SK-N-SH (cell line): ENCODE data around the gene ACOT8. TPM values are rescaled to one million over a fixed set of nuclear protein-coding genes. Genes with fewer than 3 reads are reported as not detected.

Experiments
- ELF1 ChIP-seq: IDR thresholded peaks from 2 replicates; pipeline ENCODE4 v1.4.0; 2012
- EP300 ChIP-seq, 2 experiments: IDR thresholded peaks; 2 replicates each; pipeline versions ENCODE4 v1.4.0 to v1.6.1; 2012; ENCODE audit warnings: borderline replicate concordance in 1 of 2, low read depth in 1 of 2, low read length in 1 of 2
- FOSL2 ChIP-seq: IDR thresholded peaks from 2 replicates; pipeline ENCODE4 v1.4.0; 2012; ENCODE audit warnings: low read depth, mild to moderate bottlenecking, moderate library complexity, borderline replicate concordance
- FOXJ3 ChIP-seq: sonication (generic); formaldehyde crosslinking; IDR thresholded peaks from 2 replicates; pipeline ENCODE4 v1.5.1; 2020; ENCODE audit warnings: mild to moderate bottlenecking, missing genetic modification reagents
- NFIC ChIP-seq: IDR thresholded peaks from 2 replicates; pipeline ENCODE4 v1.4.0; 2012; ENCODE audit warnings: borderline replicate concordance
- NRF1 ChIP-seq: IDR thresholded peaks from 2 replicates; pipeline ENCODE4 v1.6.1; 2012; ENCODE audit warnings: low read depth, mild to moderate bottlenecking, low read length
- RCOR1 ChIP-seq: fragments of 150-350 bp; IDR thresholded peaks from 2 replicates; pipeline ENCODE4 v1.6.1; 2017; ENCODE audit warnings: antibody characterized with exemption, low read length
- RXRA ChIP-seq: IDR thresholded peaks from 2 replicates; pipeline ENCODE4 v1.4.0; 2012; ENCODE audit warnings: low read depth, mild to moderate bottlenecking, borderline replicate concordance
- SIN3A ChIP-seq: IDR thresholded peaks from 2 replicates; pipeline ENCODE4 v1.6.1; 2012; ENCODE audit warnings: low read depth, mild to moderate bottlenecking, low read length, moderate library complexity, borderline replicate concordance
- SMC3 ChIP-seq: IDR thresholded peaks from 2 replicates; pipeline ENCODE4 v1.6.1; 2012; ENCODE audit warnings: low read depth, low read length, improper control_type of control experiment
- TAF1 ChIP-seq: IDR thresholded peaks from 2 replicates; pipeline ENCODE4 v1.6.1; 2012; ENCODE audit warnings: low read depth, mild to moderate bottlenecking, low read length, moderate library complexity, borderline replicate concordance
- TCF12 ChIP-seq: IDR thresholded peaks from 2 replicates; pipeline ENCODE4 v1.4.0; 2012
- polyA plus RNA-seq, 3 experiments: library from polyadenylated mRNA; depleted of rRNA; stranded (reverse); fragments of >200 nt; gene quantifications; 2 replicates each; pipeline ENCODE4 v1.2.3, GENCODE V29; 2012
- TF ChIP-seq, protein P1 (sequence below): IDR thresholded peaks from 2 replicates; pipeline ENCODE4 v1.4.0; 2012; ENCODE audit warnings: low read depth, borderline replicate concordance
- TF ChIP-seq, protein P2 (sequence below): IDR thresholded peaks from 2 replicates; pipeline ENCODE4; 2012
- TF ChIP-seq, protein P3 (sequence below): fragments of 150-350 bp; IDR thresholded peaks from 2 replicates; pipeline ENCODE4 v1.6.1; 2017; ENCODE audit warnings: antibody characterized with exemption, low read length, low read depth, borderline replicate concordance
- TF ChIP-seq, protein P4 (sequence below): fragments of 200-600 bp; sonication (generic); IDR thresholded peaks from 2 replicates; pipeline ENCODE4 v1.6.1; 2017; ENCODE audit warnings: antibody characterized with exemption, mild to moderate bottlenecking, moderate library complexity
- TF ChIP-seq, protein P5 (sequence below): IDR thresholded peaks from 2 replicates; pipeline ENCODE4 v1.6.1; 2012; ENCODE audit warnings: mild to moderate bottlenecking, low read depth, low read length, moderate library complexity

ACOT8 gene
- polyA plus RNA-seq, 1 of the 3 experiments (the other 2 are of a cell fraction): 48.4 TPM

DNA sequence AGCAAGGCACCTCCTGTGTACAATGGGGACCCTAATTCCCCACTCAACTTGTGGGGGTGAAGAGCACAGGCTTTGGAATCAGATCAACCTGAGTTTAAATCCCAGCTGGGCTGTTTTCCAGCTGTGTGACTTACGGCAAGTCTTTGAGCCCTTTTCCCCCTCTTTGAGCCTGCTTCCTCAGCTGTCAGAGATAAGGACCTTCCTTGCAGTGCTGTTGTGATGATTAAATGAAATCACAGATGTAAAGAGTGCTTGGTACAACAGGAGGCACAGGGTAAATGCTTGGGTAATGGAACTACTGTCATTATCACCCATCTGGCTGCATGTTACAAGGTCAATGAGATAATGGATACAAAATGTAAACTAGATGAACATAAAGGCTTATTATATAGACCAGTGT lies 20.4 kb downstream of the ACOT8 start (continued):
- TF ChIP-seq FOSL2 (no peak), NFIC (no peak), TAF1 (no peak), SMC3 (no peak), RXRA (no peak), TCF12 (no peak), NRF1 (no peak), EP300 (IDR thresholded peaks at IDR 0.05; ENCODE audit: borderline replicate concordance in 1 of 2, low read depth in 1 of 2, low read length in 1 of 2) (peak in 1 of 2 experiments; percentile 64; a peak in 2 of 4 replicates), FOXJ3 (no peak), SIN3A (no peak), ELF1 (no peak), RCOR1 (peak; percentile 72; the same call in 1 of the 2 replicates)
- TF ChIP-seq, protein P1, sequence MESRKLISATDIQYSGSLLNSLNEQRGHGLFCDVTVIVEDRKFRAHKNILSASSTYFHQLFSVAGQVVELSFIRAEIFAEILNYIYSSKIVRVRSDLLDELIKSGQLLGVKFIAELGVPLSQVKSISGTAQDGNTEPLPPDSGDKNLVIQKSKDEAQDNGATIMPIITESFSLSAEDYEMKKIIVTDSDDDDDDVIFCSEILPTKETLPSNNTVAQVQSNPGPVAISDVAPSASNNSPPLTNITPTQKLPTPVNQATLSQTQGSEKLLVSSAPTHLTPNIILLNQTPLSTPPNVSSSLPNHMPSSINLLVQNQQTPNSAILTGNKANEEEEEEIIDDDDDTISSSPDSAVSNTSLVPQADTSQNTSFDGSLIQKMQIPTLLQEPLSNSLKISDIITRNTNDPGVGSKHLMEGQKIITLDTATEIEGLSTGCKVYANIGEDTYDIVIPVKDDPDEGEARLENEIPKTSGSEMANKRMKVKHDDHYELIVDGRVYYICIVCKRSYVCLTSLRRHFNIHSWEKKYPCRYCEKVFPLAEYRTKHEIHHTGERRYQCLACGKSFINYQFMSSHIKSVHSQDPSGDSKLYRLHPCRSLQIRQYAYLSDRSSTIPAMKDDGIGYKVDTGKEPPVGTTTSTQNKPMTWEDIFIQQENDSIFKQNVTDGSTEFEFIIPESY: no peak
- TF ChIP-seq, protein P2, sequence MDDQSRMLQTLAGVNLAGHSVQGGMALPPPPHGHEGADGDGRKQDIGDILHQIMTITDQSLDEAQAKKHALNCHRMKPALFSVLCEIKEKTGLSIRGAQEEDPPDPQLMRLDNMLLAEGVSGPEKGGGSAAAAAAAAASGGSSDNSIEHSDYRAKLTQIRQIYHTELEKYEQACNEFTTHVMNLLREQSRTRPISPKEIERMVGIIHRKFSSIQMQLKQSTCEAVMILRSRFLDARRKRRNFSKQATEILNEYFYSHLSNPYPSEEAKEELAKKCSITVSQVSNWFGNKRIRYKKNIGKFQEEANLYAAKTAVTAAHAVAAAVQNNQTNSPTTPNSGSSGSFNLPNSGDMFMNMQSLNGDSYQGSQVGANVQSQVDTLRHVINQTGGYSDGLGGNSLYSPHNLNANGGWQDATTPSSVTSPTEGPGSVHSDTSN: no peak
- TF ChIP-seq, protein P3, sequence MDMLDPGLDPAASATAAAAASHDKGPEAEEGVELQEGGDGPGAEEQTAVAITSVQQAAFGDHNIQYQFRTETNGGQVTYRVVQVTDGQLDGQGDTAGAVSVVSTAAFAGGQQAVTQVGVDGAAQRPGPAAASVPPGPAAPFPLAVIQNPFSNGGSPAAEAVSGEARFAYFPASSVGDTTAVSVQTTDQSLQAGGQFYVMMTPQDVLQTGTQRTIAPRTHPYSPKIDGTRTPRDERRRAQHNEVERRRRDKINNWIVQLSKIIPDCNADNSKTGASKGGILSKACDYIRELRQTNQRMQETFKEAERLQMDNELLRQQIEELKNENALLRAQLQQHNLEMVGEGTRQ: no peak
- TF ChIP-seq, protein P4, sequence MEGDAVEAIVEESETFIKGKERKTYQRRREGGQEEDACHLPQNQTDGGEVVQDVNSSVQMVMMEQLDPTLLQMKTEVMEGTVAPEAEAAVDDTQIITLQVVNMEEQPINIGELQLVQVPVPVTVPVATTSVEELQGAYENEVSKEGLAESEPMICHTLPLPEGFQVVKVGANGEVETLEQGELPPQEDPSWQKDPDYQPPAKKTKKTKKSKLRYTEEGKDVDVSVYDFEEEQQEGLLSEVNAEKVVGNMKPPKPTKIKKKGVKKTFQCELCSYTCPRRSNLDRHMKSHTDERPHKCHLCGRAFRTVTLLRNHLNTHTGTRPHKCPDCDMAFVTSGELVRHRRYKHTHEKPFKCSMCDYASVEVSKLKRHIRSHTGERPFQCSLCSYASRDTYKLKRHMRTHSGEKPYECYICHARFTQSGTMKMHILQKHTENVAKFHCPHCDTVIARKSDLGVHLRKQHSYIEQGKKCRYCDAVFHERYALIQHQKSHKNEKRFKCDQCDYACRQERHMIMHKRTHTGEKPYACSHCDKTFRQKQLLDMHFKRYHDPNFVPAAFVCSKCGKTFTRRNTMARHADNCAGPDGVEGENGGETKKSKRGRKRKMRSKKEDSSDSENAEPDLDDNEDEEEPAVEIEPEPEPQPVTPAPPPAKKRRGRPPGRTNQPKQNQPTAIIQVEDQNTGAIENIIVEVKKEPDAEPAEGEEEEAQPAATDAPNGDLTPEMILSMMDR: no peak
- TF ChIP-seq, protein P5, sequence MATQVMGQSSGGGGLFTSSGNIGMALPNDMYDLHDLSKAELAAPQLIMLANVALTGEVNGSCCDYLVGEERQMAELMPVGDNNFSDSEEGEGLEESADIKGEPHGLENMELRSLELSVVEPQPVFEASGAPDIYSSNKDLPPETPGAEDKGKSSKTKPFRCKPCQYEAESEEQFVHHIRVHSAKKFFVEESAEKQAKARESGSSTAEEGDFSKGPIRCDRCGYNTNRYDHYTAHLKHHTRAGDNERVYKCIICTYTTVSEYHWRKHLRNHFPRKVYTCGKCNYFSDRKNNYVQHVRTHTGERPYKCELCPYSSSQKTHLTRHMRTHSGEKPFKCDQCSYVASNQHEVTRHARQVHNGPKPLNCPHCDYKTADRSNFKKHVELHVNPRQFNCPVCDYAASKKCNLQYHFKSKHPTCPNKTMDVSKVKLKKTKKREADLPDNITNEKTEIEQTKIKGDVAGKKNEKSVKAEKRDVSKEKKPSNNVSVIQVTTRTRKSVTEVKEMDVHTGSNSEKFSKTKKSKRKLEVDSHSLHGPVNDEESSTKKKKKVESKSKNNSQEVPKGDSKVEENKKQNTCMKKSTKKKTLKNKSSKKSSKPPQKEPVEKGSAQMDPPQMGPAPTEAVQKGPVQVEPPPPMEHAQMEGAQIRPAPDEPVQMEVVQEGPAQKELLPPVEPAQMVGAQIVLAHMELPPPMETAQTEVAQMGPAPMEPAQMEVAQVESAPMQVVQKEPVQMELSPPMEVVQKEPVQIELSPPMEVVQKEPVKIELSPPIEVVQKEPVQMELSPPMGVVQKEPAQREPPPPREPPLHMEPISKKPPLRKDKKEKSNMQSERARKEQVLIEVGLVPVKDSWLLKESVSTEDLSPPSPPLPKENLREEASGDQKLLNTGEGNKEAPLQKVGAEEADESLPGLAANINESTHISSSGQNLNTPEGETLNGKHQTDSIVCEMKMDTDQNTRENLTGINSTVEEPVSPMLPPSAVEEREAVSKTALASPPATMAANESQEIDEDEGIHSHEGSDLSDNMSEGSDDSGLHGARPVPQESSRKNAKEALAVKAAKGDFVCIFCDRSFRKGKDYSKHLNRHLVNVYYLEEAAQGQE: no peak
